Fibroblast of pulmonary artery (primary cell): ENCODE results near the gene ALDH2.

ENCODE experiments used
- DNase-seq: peaks from one replicate; pipeline ENCODE4 v3.0.0-alpha.2; 2010; ENCODE audit warnings: low read depth
- H3K4me3 ChIP-seq: replicated peaks from 2 replicates; pipeline ENCODE4 v1.5.1; 2011; ENCODE audit warnings: low read depth, mild to moderate bottlenecking, control low read depth, low read length, moderate library complexity
- CTCF ChIP-seq: IDR thresholded peaks from 2 replicates; pipeline ENCODE4 v1.5.1; 2011; ENCODE audit warnings: mild to moderate bottlenecking, control low read depth, low read length, inconsistent platforms; ENCODE audit errors: missing control alignments

Gene ALDH2

DNA sequence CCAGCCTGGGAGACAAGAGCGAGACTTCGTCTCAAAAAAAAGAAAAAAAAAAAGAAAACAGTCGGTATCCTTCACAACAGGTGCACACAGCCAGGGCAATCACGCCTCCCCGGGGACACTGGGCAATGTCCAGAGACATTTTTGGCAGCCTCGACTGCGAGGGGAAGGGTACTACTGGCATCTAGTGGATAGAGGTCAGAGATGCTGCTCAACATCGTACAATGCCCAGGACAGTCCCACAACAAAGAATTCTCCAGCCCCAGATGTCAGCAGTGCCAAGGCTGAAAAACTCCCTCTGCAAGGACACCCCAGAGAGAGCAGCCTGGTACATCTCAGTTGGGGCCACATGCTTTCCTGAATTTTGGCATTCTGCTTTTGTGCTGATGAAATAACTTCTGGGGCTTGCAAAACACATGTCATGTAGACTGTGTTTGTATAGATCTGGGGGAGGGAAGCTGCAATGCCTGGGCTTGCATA is 21.5 kb downstream of the ALDH2 start:
- peak; percentile 86 for DNase-seq
- TF ChIP-seq CTCF: peak; percentile 50
- no peak overlapping the region for H3K4me3 ChIP-seq

DNA sequence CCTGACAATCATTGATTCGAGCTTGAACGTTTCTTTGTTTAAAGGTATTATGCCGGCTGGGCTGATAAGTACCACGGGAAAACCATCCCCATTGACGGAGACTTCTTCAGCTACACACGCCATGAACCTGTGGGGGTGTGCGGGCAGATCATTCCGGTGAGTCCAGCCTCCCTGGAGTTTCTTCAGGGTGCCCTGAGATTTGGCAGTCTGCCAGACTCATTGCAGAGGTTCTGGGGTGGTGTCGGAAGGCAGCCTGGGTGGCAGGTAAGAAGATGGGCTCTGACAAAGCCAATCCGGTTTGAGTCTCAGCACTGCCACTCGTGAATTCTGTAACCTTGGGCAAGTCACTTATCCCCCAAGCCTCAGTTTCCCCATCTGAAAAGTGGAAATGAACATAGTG is 23.0 kb downstream of the ALDH2 start:
- DNase-seq: no peak
- no peak overlapping the region for H3K4me3 ChIP-seq
- TF ChIP-seq CTCF: no peak

DNA sequence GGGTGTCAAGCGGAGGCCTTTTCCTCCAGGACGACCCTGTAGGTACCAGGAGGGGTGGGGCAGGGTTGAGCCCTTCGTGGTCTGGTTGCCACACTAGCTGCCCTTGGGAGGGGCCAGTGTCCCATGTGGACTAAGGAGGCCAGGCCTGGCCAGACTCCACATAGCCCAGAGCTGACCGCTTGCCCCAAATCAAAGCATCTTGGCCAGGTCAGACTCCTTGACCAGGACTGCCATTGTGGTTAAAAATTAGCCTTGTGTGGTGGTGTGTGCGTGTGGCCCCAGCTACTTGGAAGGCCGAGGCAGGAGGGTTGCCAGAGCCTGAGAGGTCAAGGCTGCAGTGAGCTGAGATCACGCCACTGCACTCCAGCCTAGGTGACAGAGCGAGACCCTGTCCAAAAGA is 24.8 kb downstream of the ALDH2 start:
- H3K4me3 ChIP-seq: no peak overlapping the region
- no peak for TF ChIP-seq CTCF
- DNase-seq: no peak

- no peak for TF ChIP-seq CTCF
- DNase-seq: no peak
- no peak overlapping the region for H3K4me3 ChIP-seq
Measured at GRCh38 chr12:111792155-111792855, 25.6 kb downstream of the ALDH2 start.

GRCh38 chr12:111792856-111793235 is 26.1 kb downstream of the ALDH2 start:
- DNase-seq: no peak
- no peak overlapping the region for H3K4me3 ChIP-seq
- no peak for TF ChIP-seq CTCF

GRCh38 chr12:111798182-111798581 is 31.4 kb downstream of the ALDH2 start:
- no peak for TF ChIP-seq CTCF
- no peak overlapping the region for H3K4me3 ChIP-seq
- no peak for DNase-seq

- no peak for DNase-seq
- no peak overlapping the region for H3K4me3 ChIP-seq
- TF ChIP-seq CTCF: no peak
Measured at GRCh38 chr12:111799758-111800157, 33.0 kb downstream of the ALDH2 start.
